Left hindlimb (tissue), 1 donor: ENCODE measurements around the gene MCF2L.
"Not testable (repeated sequence)": the region's sequence is repeated elsewhere in the genome, so short reads cannot be mapped to it uniquely, and the experiment has no call there.

Experiments used
- DNase-seq: peaks from one replicate; pipeline ENCODE4 v3.0.0-alpha.2; 2018

Gene MCF2L

GRCh38 chr13:113088691-113089020 is 119.6 kb downstream of the MCF2L start:
- DNase-seq, result peak; percentile 16

- DNase-seq, result peak; percentile 19
These were observed 120.8 kb downstream of the MCF2L start for GRCh38 chr13:113089693-113090414.

- DNase-seq, result peak; percentile 1
These were observed 121.4 kb downstream of the MCF2L start for GRCh38 chr13:113090415-113090770.

DNA sequence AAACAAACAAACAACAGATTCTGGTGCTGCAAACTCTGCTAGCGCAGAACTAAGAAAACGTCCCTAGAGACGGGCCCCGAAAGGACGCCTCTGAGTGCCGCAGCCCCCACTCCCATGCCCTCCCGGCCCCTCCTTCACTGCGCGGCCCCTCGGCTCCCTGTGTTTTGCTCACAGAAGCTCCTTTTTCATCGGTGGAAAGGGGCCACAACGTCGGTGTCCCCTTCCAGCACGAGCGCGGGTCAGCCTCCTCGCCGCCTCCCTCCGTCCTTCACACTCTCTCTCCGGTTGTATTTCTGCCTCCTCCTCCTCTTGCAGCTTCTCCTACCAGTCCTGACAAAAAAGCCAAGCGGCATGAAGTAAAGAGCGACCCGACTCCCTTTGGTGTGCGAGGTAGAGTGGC is 121.8 kb downstream of the MCF2L start:
- DNase-seq, result peak; percentile 12

GRCh38 chr13:113091211-113091771 is 122.3 kb downstream of the MCF2L start:
- DNase-seq, result peak; percentile 6

- DNase-seq, result peak; percentile 15
These were observed 123.1 kb downstream of the MCF2L start for GRCh38 chr13:113091891-113092775.

GRCh38 chr13:113092776-113093579 is 124.0 kb downstream of the MCF2L start:
- DNase-seq, result peak; percentile 17

DNA sequence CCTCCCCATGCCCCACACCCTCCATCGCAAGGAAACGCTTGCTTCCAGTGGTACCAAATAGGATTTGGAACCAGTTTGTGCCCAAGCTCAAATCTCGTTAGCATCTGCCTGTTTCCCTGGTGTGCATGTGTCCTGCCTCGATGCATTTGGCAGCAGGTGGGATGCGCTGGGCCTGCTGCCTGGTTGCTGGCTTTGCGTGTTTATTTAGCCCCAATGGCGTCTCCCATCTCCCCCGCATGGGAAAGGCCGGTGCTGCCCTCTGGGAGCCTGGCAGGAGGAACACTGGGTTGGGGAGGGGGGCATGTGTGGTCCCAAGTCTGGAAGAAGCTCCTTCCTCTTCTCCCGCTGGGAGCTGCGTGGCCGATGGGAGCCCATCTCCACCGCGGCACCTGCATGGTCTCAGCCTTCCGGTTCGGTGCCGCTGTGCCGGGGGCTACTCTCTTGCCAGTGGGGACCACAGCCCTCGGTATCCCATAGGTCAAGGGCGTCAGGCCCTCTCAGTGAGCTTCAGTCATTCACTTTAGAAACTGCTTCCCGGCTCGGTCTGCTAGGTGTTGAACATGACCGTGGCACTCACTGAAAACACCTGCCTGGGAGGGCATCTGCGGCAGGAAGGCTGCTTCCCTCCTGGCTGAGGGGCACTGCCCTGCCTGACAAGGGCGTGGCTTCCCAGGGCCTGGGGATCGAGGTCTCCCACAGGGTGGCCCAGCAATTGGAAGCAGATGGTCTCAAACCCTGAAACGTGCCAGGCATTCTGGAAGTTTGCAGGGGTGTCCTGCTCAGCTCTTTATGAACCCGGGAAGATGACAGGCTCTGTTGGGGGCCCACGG is 124.8 kb downstream of the MCF2L start:
- DNase-seq, result peak; percentile 34

GRCh38 chr13:113094410-113094800 is 125.4 kb downstream of the MCF2L start:
- peak; percentile 25 for DNase-seq

DNA sequence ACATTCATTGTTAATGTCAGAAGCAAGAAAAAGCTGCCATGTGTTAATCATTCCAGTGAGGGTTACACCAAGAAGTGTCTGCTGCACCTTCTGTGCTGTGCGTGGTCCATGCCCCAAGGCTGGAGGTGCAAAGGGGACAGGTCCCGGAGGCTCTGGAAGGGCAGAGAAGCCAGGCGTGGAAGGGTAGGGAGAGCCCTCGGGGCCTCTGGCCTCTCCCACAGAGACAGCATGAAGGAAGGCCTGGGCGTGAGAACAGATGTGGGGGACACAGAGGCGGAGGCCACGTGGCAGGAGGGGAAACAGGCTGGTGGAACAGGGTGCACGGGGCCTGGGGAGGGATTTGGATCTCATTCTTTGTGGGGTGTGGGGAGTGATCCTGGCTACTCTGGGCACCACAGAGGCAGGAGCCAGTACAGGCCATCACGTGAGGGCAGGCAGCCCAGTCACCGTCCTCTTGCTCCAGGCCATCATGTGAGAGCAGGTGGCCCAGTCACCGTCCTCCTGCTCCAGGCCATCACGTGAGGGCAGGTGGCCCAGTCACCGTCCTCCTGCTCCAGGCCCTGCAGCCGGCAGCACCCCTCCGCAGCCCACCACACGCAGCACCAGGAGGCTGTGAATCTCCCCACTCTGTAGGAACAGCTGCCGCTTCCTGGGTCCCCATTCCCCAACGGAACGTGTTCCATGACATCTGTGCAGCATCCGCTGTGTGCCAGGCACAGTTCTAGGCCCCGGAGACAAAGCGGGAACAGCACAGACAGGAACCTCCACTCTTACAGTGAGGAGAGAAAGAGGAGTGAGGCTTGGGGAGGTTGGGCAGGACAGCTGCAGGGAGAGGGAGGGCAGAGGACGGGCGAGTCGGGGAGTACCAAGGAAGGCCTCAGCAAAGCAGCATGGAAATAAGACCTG is 126.4 kb downstream of the MCF2L start:
- DNase-seq, result peak; percentile 28

DNA sequence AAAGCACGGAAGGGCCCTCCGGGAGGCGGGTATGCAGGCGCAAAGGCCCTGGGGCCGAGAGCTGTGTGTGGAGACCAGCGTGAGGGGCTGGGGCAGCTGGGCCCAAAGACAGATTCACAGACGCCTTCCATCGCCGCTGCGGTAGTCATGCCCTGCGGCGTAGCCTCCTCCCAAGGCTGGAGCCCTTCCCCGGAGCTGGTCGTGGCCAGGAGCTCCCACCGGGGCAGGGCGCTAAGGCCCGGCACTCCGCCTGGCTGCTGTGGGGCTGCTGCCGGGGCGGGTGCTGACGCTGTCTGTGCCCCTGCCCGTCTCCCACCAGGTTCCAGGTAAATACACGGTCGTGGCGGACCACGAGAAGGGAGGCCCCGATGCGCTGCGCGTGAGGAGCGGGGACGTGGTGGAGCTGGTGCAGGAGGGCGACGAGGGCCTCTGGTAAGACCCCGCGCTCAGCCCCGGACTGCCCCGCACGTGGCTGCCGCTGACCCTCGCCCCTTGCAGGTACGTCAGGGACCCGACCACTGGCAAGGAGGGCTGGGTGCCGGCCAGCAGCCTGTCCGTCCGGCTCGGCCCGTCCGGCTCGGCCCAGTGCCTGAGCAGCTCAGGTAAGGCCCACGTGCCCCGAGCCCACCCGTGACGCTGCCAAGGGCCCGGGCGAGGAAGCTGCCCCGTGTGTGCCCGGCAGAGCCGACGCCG is 127.2 kb downstream of the MCF2L start:
- DNase-seq, result peak; percentile 29

- DNase-seq, result no peak
These were observed 127.8 kb downstream of the MCF2L start for GRCh38 chr13:113096745-113097305.

GRCh38 chr13:113097651-113098050 is 128.6 kb downstream of the MCF2L start:
- no peak for DNase-seq

- peak; percentile 78 for DNase-seq
These were observed 129.2 kb downstream of the MCF2L start for GRCh38 chr13:113098162-113098732.

GRCh38 chr13:113099142-113099541 is 130.1 kb downstream of the MCF2L start:
- no peak for DNase-seq

GRCh38 chr13:113102302-113102701 is 133.3 kb downstream of the MCF2L start:
- not testable (repeated sequence) for DNase-seq

GRCh38 chr13:113102727-113103126 is 133.7 kb downstream of the MCF2L start:
- DNase-seq, result no peak

- no peak for DNase-seq
These were observed 134.6 kb downstream of the MCF2L start for GRCh38 chr13:113103646-113104045.
